ENCODE measurements around the gene NAT16. TPM values are rescaled to one million over a fixed set of nuclear protein-coding genes. Genes with fewer than 3 reads are reported as not detected.

The NAT16 gene
- total and polyA plus RNA-seq, 2 of the 13 experiments (the other 11 are each of a cell fraction or from before 2014, with no cell fraction given), result 0.04 TPM; not detected in 1

DNA sequence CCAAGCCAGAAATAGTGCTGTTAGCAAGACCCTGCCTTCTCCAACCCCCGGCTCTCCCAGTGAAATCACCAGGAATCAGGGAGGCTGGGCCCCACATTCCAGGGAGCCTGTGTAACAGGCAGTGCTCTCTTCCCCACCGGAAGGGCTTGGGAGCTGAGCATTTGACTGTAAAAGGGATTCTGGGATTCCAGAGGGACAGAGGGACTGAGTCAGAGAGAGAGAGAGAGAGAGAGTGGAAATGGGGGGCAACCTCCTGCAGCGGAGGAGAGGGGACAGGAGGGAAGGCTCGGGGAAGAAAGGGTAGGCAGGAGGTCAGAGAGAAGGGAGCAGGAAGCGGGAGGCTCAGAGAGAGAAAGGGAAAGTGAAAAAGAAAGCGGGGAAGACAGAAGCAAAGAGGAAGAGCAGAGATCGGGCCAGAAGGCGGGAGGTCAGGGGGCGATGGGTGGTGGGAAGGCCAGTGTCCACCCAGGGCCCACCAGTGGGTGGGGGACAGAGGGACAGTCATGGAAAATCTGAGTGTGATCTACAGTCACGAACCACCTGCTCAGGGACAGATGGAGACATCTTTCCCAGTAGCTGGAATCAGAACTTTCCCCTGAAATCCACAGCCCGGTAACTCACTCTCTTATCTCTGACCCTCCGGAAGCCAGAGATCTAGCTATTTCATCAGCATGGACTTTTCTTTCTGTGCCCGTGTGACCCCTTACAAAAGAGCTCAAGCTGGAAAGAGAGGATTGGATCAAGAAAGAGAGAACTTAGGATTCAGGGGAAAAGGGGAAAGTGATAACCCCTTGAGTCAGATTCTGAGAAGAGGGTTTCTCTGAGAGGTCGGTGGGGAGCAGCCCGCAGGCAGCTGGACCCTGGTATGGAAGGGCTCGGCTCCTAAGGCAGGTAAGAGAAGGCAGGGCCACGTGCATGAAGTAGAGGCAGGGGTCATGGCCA lies 57.8 kb downstream of the NAT16 start (continued):
- no peak for TF ChIP-seq KDM5A (IDR thresholded peaks at IDR 0.05; ENCODE audit: borderline replicate concordance, low read length)
- no peak for TF ChIP-seq RFX5 (IDR thresholded peaks at IDR 0.05; ENCODE audit: low read depth, low read length)
- TF ChIP-seq ZNF768 (CRISPR knock-in tag; IDR thresholded peaks at IDR 0.05), result no peak
- TF ChIP-seq RBAK (CRISPR knock-in tag; IDR thresholded peaks at IDR 0.05), result no peak
- no peak for TF ChIP-seq SMARCC2 (IDR thresholded peaks at IDR 0.05)
- TF ChIP-seq MNT (IDR thresholded peaks at IDR 0.05), result no peak
- TF ChIP-seq TOPORS (CRISPR knock-in tag; IDR thresholded peaks at IDR 0.05), result no peak
- TF ChIP-seq FOXA1 (IDR thresholded peaks at IDR 0.05), result no peak
- peak; percentile 83 for TF ChIP-seq FOXA1 (CRISPR knock-in tag; IDR thresholded peaks at IDR 0.05)
- TF ChIP-seq PRMT3 (CRISPR knock-in tag; IDR thresholded peaks at IDR 0.05; ENCODE audit: borderline replicate concordance, low read depth), result 0 out of 2 replicates have a peak, but pooled peaks have one; percentile 36
- TF ChIP-seq ZFP1 (CRISPR knock-in tag; IDR thresholded peaks at IDR 0.05), result no peak
- no peak for TF ChIP-seq ZNF3 (CRISPR knock-in tag; IDR thresholded peaks at IDR 0.05)
- no peak for TF ChIP-seq CHD4 (IDR thresholded peaks at IDR 0.05; ENCODE audit: borderline replicate concordance, low read length)
- no peak for TF ChIP-seq HCFC1 (IDR thresholded peaks at IDR 0.05; ENCODE audit: low read depth, low read length)
- no peak; the same call in 1 of the 2 replicates for TF ChIP-seq HOXA5 (CRISPR knock-in tag; IDR thresholded peaks at IDR 0.05)
- TF ChIP-seq TAF1 (CRISPR knock-in tag; IDR thresholded peaks at IDR 0.05), result peak; percentile 69
- TF ChIP-seq NCOA1 (CRISPR knock-in tag; IDR thresholded peaks at IDR 0.05), result no peak
- 0 out of 2 replicates have a peak, but pooled peaks have one; percentile 51 for TF ChIP-seq NBN (conservative IDR thresholded peaks at IDR 0.05)
- TF ChIP-seq RAD51 (IDR thresholded peaks at IDR 0.05; ENCODE audit: borderline replicate concordance), result no peak
- peak; percentile 32 for TF ChIP-seq ATF2 (CRISPR knock-in tag; IDR thresholded peaks at IDR 0.05)
- TF ChIP-seq HNRNPUL1 (IDR thresholded peaks at IDR 0.05; ENCODE audit: low read depth, low read length), result no peak
- TF ChIP-seq AKAP8 (CRISPR knock-in tag; IDR thresholded peaks at IDR 0.05), result no peak
- TF ChIP-seq, protein P1, sequence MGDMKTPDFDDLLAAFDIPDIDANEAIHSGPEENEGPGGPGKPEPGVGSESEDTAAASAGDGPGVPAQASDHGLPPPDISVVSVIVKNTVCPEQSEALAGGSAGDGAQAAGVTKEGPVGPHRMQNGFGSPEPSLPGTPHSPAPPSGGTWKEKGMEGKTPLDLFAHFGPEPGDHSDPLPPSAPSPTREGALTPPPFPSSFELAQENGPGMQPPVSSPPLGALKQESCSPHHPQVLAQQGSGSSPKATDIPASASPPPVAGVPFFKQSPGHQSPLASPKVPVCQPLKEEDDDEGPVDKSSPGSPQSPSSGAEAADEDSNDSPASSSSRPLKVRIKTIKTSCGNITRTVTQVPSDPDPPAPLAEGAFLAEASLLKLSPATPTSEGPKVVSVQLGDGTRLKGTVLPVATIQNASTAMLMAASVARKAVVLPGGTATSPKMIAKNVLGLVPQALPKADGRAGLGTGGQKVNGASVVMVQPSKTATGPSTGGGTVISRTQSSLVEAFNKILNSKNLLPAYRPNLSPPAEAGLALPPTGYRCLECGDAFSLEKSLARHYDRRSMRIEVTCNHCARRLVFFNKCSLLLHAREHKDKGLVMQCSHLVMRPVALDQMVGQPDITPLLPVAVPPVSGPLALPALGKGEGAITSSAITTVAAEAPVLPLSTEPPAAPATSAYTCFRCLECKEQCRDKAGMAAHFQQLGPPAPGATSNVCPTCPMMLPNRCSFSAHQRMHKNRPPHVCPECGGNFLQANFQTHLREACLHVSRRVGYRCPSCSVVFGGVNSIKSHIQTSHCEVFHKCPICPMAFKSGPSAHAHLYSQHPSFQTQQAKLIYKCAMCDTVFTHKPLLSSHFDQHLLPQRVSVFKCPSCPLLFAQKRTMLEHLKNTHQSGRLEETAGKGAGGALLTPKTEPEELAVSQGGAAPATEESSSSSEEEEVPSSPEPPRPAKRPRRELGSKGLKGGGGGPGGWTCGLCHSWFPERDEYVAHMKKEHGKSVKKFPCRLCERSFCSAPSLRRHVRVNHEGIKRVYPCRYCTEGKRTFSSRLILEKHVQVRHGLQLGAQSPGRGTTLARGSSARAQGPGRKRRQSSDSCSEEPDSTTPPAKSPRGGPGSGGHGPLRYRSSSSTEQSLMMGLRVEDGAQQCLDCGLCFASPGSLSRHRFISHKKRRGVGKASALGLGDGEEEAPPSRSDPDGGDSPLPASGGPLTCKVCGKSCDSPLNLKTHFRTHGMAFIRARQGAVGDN (CRISPR knock-in tag; IDR thresholded peaks at IDR 0.05), result peak; percentile 66
- TF ChIP-seq ZNF777 (CRISPR knock-in tag; IDR thresholded peaks at IDR 0.05), result no peak
- TF ChIP-seq RXRA (CRISPR knock-in tag; IDR thresholded peaks at IDR 0.05), result peak; percentile 53; the same call in 1 of the 2 replicates
- TF ChIP-seq KDM3A (CRISPR knock-in tag; IDR thresholded peaks at IDR 0.05; ENCODE audit: low read depth), result no peak
- TF ChIP-seq ZNF296 (CRISPR knock-in tag; conservative IDR thresholded peaks at IDR 0.05), result no peak
